ENCODE results near the gene AP1S1.

The AP1S1 gene

DNA sequence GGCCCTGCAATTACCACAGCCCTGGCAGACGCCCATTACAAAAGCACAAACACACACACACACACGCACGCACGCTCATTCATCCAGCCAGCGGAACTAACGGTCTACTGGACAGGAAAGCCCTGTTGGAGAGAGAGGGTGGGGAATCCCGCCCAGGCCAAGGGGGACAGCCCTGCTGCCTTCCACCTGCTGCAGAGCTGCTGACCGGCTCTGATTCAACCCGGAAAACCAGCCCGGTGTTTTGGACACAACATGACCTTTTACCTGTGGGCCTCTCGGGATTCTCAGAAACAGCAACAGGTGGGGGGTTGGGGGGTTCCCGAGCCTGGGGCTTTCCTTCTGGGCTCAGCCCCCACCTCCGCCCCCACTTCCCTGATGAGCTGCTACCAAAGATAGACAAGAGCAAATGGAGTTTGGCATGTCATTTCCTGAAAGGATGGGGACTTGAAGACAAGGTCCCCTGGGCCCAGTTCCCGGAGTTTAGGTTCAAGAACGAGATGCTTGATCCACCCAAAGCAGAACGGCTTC is 45.9 kb upstream of the AP1S1 start:
- Histone ChIP-seq H3K27me3 (ENCODE audit: control insufficient read depth, low read length) (peaks cover 36% of the 10 kb centered on the region), H3F3A (ENCODE audit: control insufficient read depth, insufficient read depth) (no peaks in the 10 kb centered on the region), H3K27ac (ENCODE audit: low read depth, low read length) (no peak overlapping the region), H3K4me3 (ENCODE audit: low read length) (no peak overlapping the region), H3K9me3 (ENCODE audit: control insufficient read depth, insufficient read depth, low read length) (no peaks in the 10 kb centered on the region), H3K36me3 (ENCODE audit: control insufficient read depth, low read length) (no peaks in the 10 kb centered on the region), H4K20me1 (ENCODE audit: control insufficient read depth, insufficient read depth, low read depth, low read length) (no peaks in the 10 kb centered on the region), H3K4me2 (ENCODE audit: low read length) (no peak overlapping the region), H3K9me2 (replicated peaks; ENCODE audit: control insufficient read depth, low read length) (no peaks in the 10 kb centered on the region), H3K79me2 (ENCODE audit: control insufficient read depth, low read length) (no peaks in the 10 kb centered on the region), H3K4me1 (ENCODE audit: control insufficient read depth, low read length) (peaks cover 5% of the 10 kb centered on the region; the same call in 1 of the 2 replicates)
- TF ChIP-seq CTCF (IDR thresholded peaks at IDR 0.05; ENCODE audit: low read depth, low read length, poor library complexity, severe bottlenecking) (no peak), EZH2phosphoT487 (IDR thresholded peaks at IDR 0.05; ENCODE audit: borderline replicate concordance, low read length) (no peak)

DNA sequence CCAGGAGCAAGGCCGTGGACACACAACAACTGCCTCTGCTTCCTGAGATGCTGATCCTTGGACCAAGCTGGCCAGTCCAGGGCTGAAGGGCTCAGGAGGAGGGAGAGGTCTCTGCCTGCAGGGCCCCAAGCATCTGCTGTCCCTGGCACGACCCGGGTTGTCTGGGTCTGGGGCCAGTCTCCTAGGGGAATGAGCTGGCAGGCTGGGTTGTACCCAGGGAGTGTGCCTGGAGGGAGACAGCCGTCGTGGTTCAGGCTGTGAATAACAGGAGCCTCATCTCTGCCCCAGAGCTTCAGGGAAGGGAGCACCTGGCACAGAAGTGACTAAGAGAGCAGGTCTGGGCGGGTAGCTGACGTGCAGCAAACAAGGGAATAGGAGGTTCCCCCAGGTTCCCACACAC is 45.3 kb upstream of the AP1S1 start:
- Histone ChIP-seq H3F3A (ENCODE audit: control insufficient read depth, insufficient read depth) (no peaks in the 10 kb centered on the region), H4K20me1 (ENCODE audit: control insufficient read depth, insufficient read depth, low read depth, low read length) (no peaks in the 10 kb centered on the region), H3K27ac (ENCODE audit: low read depth, low read length) (no peak overlapping the region), H3K27me3 (ENCODE audit: control insufficient read depth, low read length) (peaks cover 37% of the 10 kb centered on the region), H3K9me2 (replicated peaks; ENCODE audit: control insufficient read depth, low read length) (no peaks in the 10 kb centered on the region), H3K36me3 (ENCODE audit: control insufficient read depth, low read length) (no peaks in the 10 kb centered on the region), H3K4me2 (ENCODE audit: low read length) (no peak overlapping the region), H3K4me1 (ENCODE audit: control insufficient read depth, low read length) (peaks cover 5% of the 10 kb centered on the region; the same call in 1 of the 2 replicates), H3K79me2 (ENCODE audit: control insufficient read depth, low read length) (no peaks in the 10 kb centered on the region), H3K4me3 (ENCODE audit: low read length) (no peak overlapping the region), H3K9me3 (ENCODE audit: control insufficient read depth, insufficient read depth, low read length) (no peaks in the 10 kb centered on the region)
- TF ChIP-seq EZH2phosphoT487 (IDR thresholded peaks at IDR 0.05; ENCODE audit: borderline replicate concordance, low read length) (no peak), CTCF (IDR thresholded peaks at IDR 0.05; ENCODE audit: low read depth, low read length, poor library complexity, severe bottlenecking) (no peak)

- no peak overlapping the region for H3K27ac ChIP-seq (ENCODE audit: low read depth, low read length)
- no peaks in the 10 kb centered on the region for H3K9me2 ChIP-seq (replicated peaks; ENCODE audit: control insufficient read depth, low read length)
- H4K20me1 ChIP-seq (ENCODE audit: control insufficient read depth, insufficient read depth, low read depth, low read length), result no peaks in the 10 kb centered on the region
- no peak for TF ChIP-seq EZH2phosphoT487 (IDR thresholded peaks at IDR 0.05; ENCODE audit: borderline replicate concordance, low read length)
- TF ChIP-seq CTCF (IDR thresholded peaks at IDR 0.05; ENCODE audit: low read depth, low read length, poor library complexity, severe bottlenecking), result no peak
- H3K4me1 ChIP-seq (ENCODE audit: control insufficient read depth, low read length), result peaks cover 5% of the 10 kb centered on the region; the same call in 1 of the 2 replicates
- no peaks in the 10 kb centered on the region for H3K36me3 ChIP-seq (ENCODE audit: control insufficient read depth, low read length)
- no peaks in the 10 kb centered on the region for H3K79me2 ChIP-seq (ENCODE audit: control insufficient read depth, low read length)
- no peaks in the 10 kb centered on the region for H3F3A ChIP-seq (ENCODE audit: control insufficient read depth, insufficient read depth)
- H3K27me3 ChIP-seq (ENCODE audit: control insufficient read depth, low read length), result peaks cover 38% of the 10 kb centered on the region
- H3K4me3 ChIP-seq (ENCODE audit: low read length), result no peak overlapping the region
- H3K4me2 ChIP-seq (ENCODE audit: low read length), result no peak overlapping the region
- H3K9me3 ChIP-seq (ENCODE audit: control insufficient read depth, insufficient read depth, low read length), result no peaks in the 10 kb centered on the region
Measured at GRCh38 chr7:101109368-101109767, 44.9 kb upstream of the AP1S1 start.

Measured in DOHH2 (cell line).